ENCODE results near the gene UPF2.

- TF ChIP-seq CTCF (IDR thresholded peaks at IDR 0.05) (no peak), POLR2A (IDR thresholded peaks at IDR 0.05) (no peak)
These were observed 147.5 kb downstream of the UPF2 start for GRCh38 chr10:11895108-11895466.
